NT2/D1 (cell line): ENCODE data around the gene SLIT3.

Experiments
- YY1 ChIP-seq: IDR thresholded peaks from 2 replicates; pipeline ENCODE4 v1.6.1; 2011; ENCODE audit not compliant: insufficient read length, insufficient read depth
- ZNF274 ChIP-seq: IDR thresholded peaks from 2 replicates; pipeline ENCODE4 v1.6.1; 2011; ENCODE audit warnings: mild to moderate bottlenecking, low read depth, low read length

DNA sequence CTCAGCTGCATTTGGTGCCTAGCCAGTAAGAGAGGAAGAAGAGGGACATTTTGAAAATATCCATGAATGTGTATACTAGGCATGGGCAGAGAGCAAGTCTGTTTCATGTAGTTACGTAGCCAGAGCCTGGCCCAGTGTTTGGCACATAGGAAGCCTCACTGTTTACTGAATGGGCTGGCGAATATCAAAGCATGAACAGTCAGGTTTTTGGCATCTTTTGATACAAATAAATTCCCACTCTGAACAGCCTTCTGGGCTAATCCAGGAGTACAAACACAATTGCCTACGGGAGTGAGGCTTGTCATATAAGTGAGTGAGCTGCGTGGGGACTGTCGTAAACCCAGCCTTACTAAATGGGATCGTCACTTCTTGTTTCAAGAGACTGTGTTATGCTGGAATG, 468.6 kb downstream of the SLIT3 start:
- TF ChIP-seq ZNF274 = no peak
- no peak for TF ChIP-seq YY1
